Measurements from ENCODE around the gene UNC93B1. TPM values are rescaled to one million over a fixed set of nuclear protein-coding genes. Genes with fewer than 3 reads are reported as not detected.

UNC93B1 gene
- total and polyA plus RNA-seq, 2 of the 8 experiments (the other 6 are each of a cell fraction or from before 2014, with no cell fraction given): 18.9 to 34.3 TPM

- Histone ChIP-seq H2AFZ (ENCODE audit: low read length) (no peak overlapping the region), H3K4me1 (replicated peaks in 1 of 4; ENCODE audit: control insufficient read depth in 3 of 4, insufficient read depth in 4 of 4, low read length in 3 of 4) (peaks cover 0 to 12% (median 4%) of the 10 kb centered on the region in 4 experiments; a peak in 4 of 7 replicates), H3K9ac (replicated peaks in 1 of 4; ENCODE audit: extremely low read depth in 1 of 4, low read depth in 3 of 4, low read length in 3 of 4) (no peak overlapping the region), H2BK20ac (ENCODE audit: low read length) (no peak overlapping the region), H4K91ac (replicated peaks; ENCODE audit: insufficient read length, low read length) (no peak overlapping the region), H4K8ac (ENCODE audit: extremely low read depth, insufficient read depth, low read length) (no peak overlapping the region), H2AK5ac (ENCODE audit: low read depth, low read length) (no peak overlapping the region), H4K20me1 (replicated peaks in 1 of 2; ENCODE audit: control insufficient read depth in 1 of 2, insufficient read depth in 2 of 2, low read length in 2 of 2) (no peaks in the 10 kb centered on the region), H3K27ac (ENCODE audit: low read depth, low read length) (no peak overlapping the region), H3K23ac (ENCODE audit: insufficient read length) (no peak overlapping the region), H3K18ac (ENCODE audit: extremely low read depth, low read length) (no peak overlapping the region), H4K5ac (ENCODE audit: insufficient read length, low read depth, low read length) (no peak overlapping the region), H3K4ac (replicated peaks; ENCODE audit: insufficient read length, low read depth, low read length) (no peak overlapping the region), H3K23me2 (ENCODE audit: low read depth, low read length) (no peaks in the 10 kb centered on the region), H3K56ac (replicated peaks; ENCODE audit: insufficient read length, low read depth, low read length) (no peak overlapping the region), H3K4me3 (ENCODE audit: extremely low read depth in 1 of 4, insufficient read depth in 2 of 4, low read depth in 3 of 4, low read length in 4 of 4) (no peak overlapping the region), H2BK120ac (replicated peaks; ENCODE audit: low read depth, low read length) (no peak overlapping the region), H2BK15ac (ENCODE audit: low read length) (no peak overlapping the region), H3K14ac (ENCODE audit: insufficient read length) (no peak overlapping the region), H3K9me3 (ENCODE audit: insufficient read depth in 2 of 2, low read depth in 1 of 2, low read length in 1 of 2) (no peaks in the 10 kb centered on the region), H2BK12ac (ENCODE audit: low read depth, low read length) (no peak overlapping the region), H3K27me3 (replicated peaks in 1 of 4; ENCODE audit: control insufficient read depth in 3 of 4, extremely low read depth in 1 of 4, insufficient read depth in 3 of 4, low read length in 3 of 4) (no peaks in the 10 kb centered on the region), H3K4me2 (ENCODE audit: insufficient read depth in 1 of 2, low read depth in 2 of 2, low read length in 2 of 2) (no peak overlapping the region), H3K79me2 (ENCODE audit: control insufficient read depth in 1 of 2, insufficient read depth in 2 of 2, low read length in 2 of 2) (no peaks in the 10 kb centered on the region), H3K36me3 (ENCODE audit: control insufficient read depth in 2 of 4, insufficient read depth in 4 of 4, low read length in 3 of 4) (no peaks in the 10 kb centered on the region), H3K79me1 (ENCODE audit: low read depth, low read length) (peaks cover 2% of the 10 kb centered on the region; the same call in 1 of the 2 replicates), H2BK5ac (ENCODE audit: low read depth, low read length) (no peak overlapping the region)
- ChIA-PET CTCF (ENCODE audit: partially characterized antibody) (interaction anchor here (0.9 to 4.3 kb wide), 5 partner anchors 13 to 186 kb away, joined by 3 to 40 read pairs (median 9); partner anchors contain the start of genes ALDH3B1 and UNC93B1), POLR2A (ENCODE audit: partially characterized antibody) (interaction anchor here (1.7 to 3.8 kb wide), 4 partner anchors 9 to 30 kb away, joined by 3 to 17 read pairs (median 6); partner anchors contain the start of gene ALDH3B1)
- FAIRE-seq: no peak
- whole genome bisulfite sequencing, 2 experiments (ENCODE audit: extremely low coverage in 1 of 2, insufficient coverage in 1 of 2, insufficient read length in 1 of 2, insufficient replicate concordance in 2 of 2, low coverage in 1 of 2, low lambda C conversion rate in 2 of 2, missing lambda C conversion rate in 1 of 2): 96% methylated on average over 13 of the region's 13 CpGs; no CpG with 5 or more reads in 1 of the 2 experiments
- no peak for DNase-seq (ENCODE audit: low read depth in 1 of 2, low spot score in 2 of 2)
- no peak for TF ChIP-seq EP300 (IDR thresholded peaks at IDR 0.05; ENCODE audit: borderline replicate concordance in 1 of 2, low read depth in 2 of 2, low read length in 2 of 2)
- no peak for TF ChIP-seq POU5F1 (IDR thresholded peaks at IDR 0.05; ENCODE audit: low read depth, low read length)
- no peak for TF ChIP-seq JUN (IDR thresholded peaks at IDR 0.05; ENCODE audit: low read depth, low read length)
- no peak for TF ChIP-seq CTBP2 (IDR thresholded peaks at IDR 0.05; ENCODE audit: borderline replicate concordance, insufficient read depth, insufficient read length, low read length)
- TF ChIP-seq KDM5A (IDR thresholded peaks at IDR 0.05; ENCODE audit: low read length): no peak
- TF ChIP-seq ASH2L (IDR thresholded peaks at IDR 0.05; ENCODE audit: low read length): no peak
- TF ChIP-seq TEAD4 (IDR thresholded peaks at IDR 0.05; ENCODE audit: low read depth, low read length): no peak
- TF ChIP-seq KDM4A (IDR thresholded peaks at IDR 0.05; ENCODE audit: low read depth, low read length, severe bottlenecking): no peak
- TF ChIP-seq TAF7 (optimal IDR thresholded peaks at IDR 0.05; ENCODE audit: borderline replicate concordance, low read depth, low read length): no peak
- TF ChIP-seq CBX5 (IDR thresholded peaks at IDR 0.05; ENCODE audit: low read depth, low read length): no peak
Observed at GRCh38 chr11:68022531-68022930, 18.6 kb upstream of the UNC93B1 start.

All from H1 (cell line).